K562 (cell line): ENCODE data around the gene IDS. TPM values are rescaled to one million over a fixed set of nuclear protein-coding genes. Genes with fewer than 3 reads are reported as not detected.
"Not testable (repeated sequence)": the region's sequence is repeated elsewhere in the genome, so short reads cannot be mapped to it uniquely, and the experiment has no call there.

ENCODE experiments used
- ATAC-seq: fragments of 200-7000 bp; cut with Tn5 transposase; 3 replicates; pipeline ENCODE4 v1.9.1; 2020; ENCODE audit warnings: moderate library complexity
- BruUV-seq: library from RNA; stranded (reverse); fragments of 400-500 nt; replicated peaks from 2 replicates; lab custom pipeline; 2021; lab: Mats Ljungman, UMichigan
- CTCF ChIA-PET: fragments of 300-600 bp; formaldehyde crosslinking; extraction: SDS; loops from one replicate; lab custom pipeline; 2021; ENCODE audit warnings: low intra/inter-chr PET ratio; lab: Yijun Ruan, JAX
- POLR2A ChIA-PET: fragments of 300-600, 350-650 bp; sonication (Branson Sonifier 250); formaldehyde crosslinking; extraction: SDS; loops from one replicate; lab custom pipeline; 2021; ENCODE audit warnings: antibody characterized with exemption, inconsistent platforms; lab: Yijun Ruan, JAX
- DNase-seq, 4 experiments: peaks; one replicate each; pipeline versions ENCODE4 v3.0.0 to v3.0.0-alpha.2; 2011 to 2018; ENCODE audit warnings: low spot score in 3 of 4, mixed read lengths in 3 of 4; ENCODE audit errors: extremely low read depth in 1 of 4
- FAIRE-seq: peaks from 2 replicates; lab custom pipeline; 2011; peaks lifted over from hg19 to GRCh38; lab: Jason Lieb, UNC
- H2AFZ ChIP-seq: 2 replicates; pipeline ENCODE4 v1.6.0; 2011; ENCODE audit warnings: low read depth, low read length, control low read depth, inconsistent platforms
- H3K27ac ChIP-seq: fragments of 200-600 bp; 3 replicates; pipeline ENCODE4 v1.8.0; 2011; ENCODE audit warnings: low read depth, mild to moderate bottlenecking, control low read depth, inconsistent platforms, low read length, moderate library complexity, mixed read lengths; ENCODE audit errors: extremely low read depth
- H3K27me3 ChIP-seq, 2 experiments: fragments of 300-600 bp in 1 of 2; 2 replicates in 1 of 2; 3 replicates in 1 of 2; pipeline versions ENCODE4 v1.6.0 to v1.8.0; 2011; ENCODE audit warnings: inconsistent platforms in 2 of 2, low read length in 2 of 2, mild to moderate bottlenecking in 1 of 2, mixed read lengths in 1 of 2, moderate library complexity in 1 of 2; ENCODE audit not compliant: control insufficient read depth in 2 of 2, insufficient read depth in 2 of 2
- H3K36me3 ChIP-seq: fragments of 300-600 bp; 3 replicates; pipeline ENCODE4 v1.8.0; 2011; ENCODE audit warnings: mild to moderate bottlenecking, low read length, inconsistent platforms; ENCODE audit not compliant: control insufficient read depth, insufficient read depth
- H3K4me1 ChIP-seq, 2 experiments: fragments of 200-600 bp in 1 of 2; replicated peaks in 1 of 2; 2 replicates in 1 of 2; 3 replicates in 1 of 2; pipeline versions ENCODE4 v1.5.1 to v1.8.0; 2011; ENCODE audit warnings: inconsistent platforms in 2 of 2, low read length in 2 of 2, mild to moderate bottlenecking in 1 of 2, mixed read lengths in 1 of 2, moderate library complexity in 1 of 2; ENCODE audit not compliant: control insufficient read depth in 2 of 2, insufficient read depth in 2 of 2
- H3K4me2 ChIP-seq: 2 replicates; pipeline ENCODE4 v1.6.1; 2011; ENCODE audit warnings: low read length, control low read depth, inconsistent platforms, mixed read lengths; ENCODE audit not compliant: insufficient read depth
- H3K4me3 ChIP-seq: fragments of 200-600 bp; sonication (generic), shearing (Covaris generic); 2 replicates; pipeline ENCODE4 v1.5.1; 2016; ENCODE audit warnings: control low read depth, inconsistent platforms
- H3K79me2 ChIP-seq: fragments of 200-600 bp; 3 replicates; pipeline ENCODE4 v1.8.0; 2011; ENCODE audit warnings: low read length, inconsistent platforms; ENCODE audit not compliant: control insufficient read depth, insufficient read depth
- H3K9ac ChIP-seq, 2 experiments: 2 replicates each; pipeline versions ENCODE4 v1.6.0 to v1.6.1; 2011; ENCODE audit warnings: low read depth in 2 of 2, low read length in 2 of 2, control low read depth in 1 of 2, inconsistent platforms in 1 of 2, mild to moderate bottlenecking in 1 of 2, mixed read lengths in 1 of 2; ENCODE audit not compliant: insufficient read depth in 1 of 2
- H3K9me1 ChIP-seq: one replicate; pipeline ENCODE4 v1.6.0; 2011; ENCODE audit warnings: inconsistent platforms, mild to moderate bottlenecking, low read length, moderate library complexity; ENCODE audit not compliant: control insufficient read depth, insufficient read depth
- H3K9me3 ChIP-seq: replicated peaks from 2 replicates; pipeline ENCODE4 v1.5.1; 2011; ENCODE audit warnings: low read depth, low read length, inconsistent platforms; ENCODE audit not compliant: control insufficient read depth, insufficient read depth
- H4K20me1 ChIP-seq: replicated peaks from 2 replicates; pipeline ENCODE4 v1.6.1; 2011; ENCODE audit warnings: low read length, inconsistent platforms, mixed read lengths; ENCODE audit not compliant: control insufficient read depth, insufficient read depth
- ARID1B ChIP-seq: fragments of 450-650 bp; IDR thresholded peaks from 2 replicates; pipeline ENCODE4 v1.6.1; 2016; ENCODE audit warnings: antibody characterized with exemption, mild to moderate bottlenecking, inconsistent platforms
- CBFA2T3 ChIP-seq: fragments of 450-650 bp; IDR thresholded peaks from 2 replicates; pipeline ENCODE4 v1.6.1; 2017
- CREM ChIP-seq: IDR thresholded peaks from 2 replicates; pipeline ENCODE4 v1.6.1; 2014; ENCODE audit warnings: antibody characterized with exemption, low read depth
- CTBP1 ChIP-seq: fragments of 450-650 bp; IDR thresholded peaks from 2 replicates; pipeline ENCODE4 v1.6.1; 2016; ENCODE audit warnings: borderline replicate concordance
- EGR1 ChIP-seq: fragments of 450-650 bp; conservative IDR thresholded peaks from 2 replicates; pipeline ENCODE4 v1.6.1; 2017; ENCODE audit warnings: mild to moderate bottlenecking
- ELF1 ChIP-seq: fragments of 200-800 bp; sonication (Bioruptor generic); IDR thresholded peaks from 2 replicates; pipeline ENCODE4 v1.6.1; 2016; ENCODE audit warnings: missing genetic modification characterization, missing compliant biosample characterization
- EP300 ChIP-seq: IDR thresholded peaks from 2 replicates; pipeline ENCODE4 v1.6.1; 2012; ENCODE audit warnings: low read length, improper control_type of control experiment
- FOXJ2 ChIP-seq: fragments of 200-800 bp; sonication (Bioruptor generic); IDR thresholded peaks from 2 replicates; pipeline ENCODE4 v1.6.1; 2016; ENCODE audit warnings: missing genetic modification characterization, missing compliant biosample characterization
- GABPA ChIP-seq: fragments of 200-800 bp; sonication (Bioruptor generic); conservative IDR thresholded peaks from 2 replicates; pipeline ENCODE4 v1.6.1; 2016; ENCODE audit warnings: low read depth, missing genetic modification characterization, missing compliant biosample characterization
- KDM1A ChIP-seq, 2 experiments: fragments of 450-650 bp; IDR thresholded peaks; 2 replicates each; pipeline ENCODE4 v1.6.1; 2016; ENCODE audit warnings: mild to moderate bottlenecking in 2 of 2
- MAFF ChIP-seq: IDR thresholded peaks from 2 replicates; pipeline ENCODE4 v1.6.1; 2012; ENCODE audit warnings: low read length, improper control_type of control experiment
- MAFK ChIP-seq: IDR thresholded peaks from 2 replicates; pipeline ENCODE4 v1.6.1; 2011; ENCODE audit warnings: low read length, improper control_type of control experiment
- NCOR1 ChIP-seq: fragments of 450-650 bp; IDR thresholded peaks from 2 replicates; pipeline ENCODE4 v1.6.1; 2016; ENCODE audit warnings: mild to moderate bottlenecking, moderate library complexity
- NFE2 ChIP-seq: IDR thresholded peaks from 2 replicates; pipeline ENCODE4 v1.6.1; 2014; ENCODE audit warnings: antibody characterized with exemption, low read depth
- NR2C2 ChIP-seq, 2 experiments: fragments of 200-800 bp in 1 of 2; sonication (Bioruptor generic) in 1 of 2; sonication (generic) in 1 of 2; formaldehyde crosslinking in 1 of 2; IDR thresholded peaks; 2 replicates each; pipeline versions ENCODE4 v1.6.1 to v1.8.0; 2016 to 2022; ENCODE audit warnings: mild to moderate bottlenecking in 1 of 2, missing compliant biosample characterization in 1 of 2, missing genetic modification characterization in 1 of 2, missing genetic modification reagents in 1 of 2
- POLR2G ChIP-seq: fragments of 200-400 bp; formaldehyde crosslinking; IDR thresholded peaks from 2 replicates; pipeline ENCODE4 v1.6.1; 2017; ENCODE audit warnings: low read depth, mild to moderate bottlenecking, antibody characterized with exemption, low read length, moderate library complexity
- RCOR1 ChIP-seq, 2 experiments: IDR thresholded peaks; 2 replicates each; pipeline ENCODE4 v1.6.1; 2012; ENCODE audit warnings: low read depth in 2 of 2, low read length in 2 of 2, borderline replicate concordance in 1 of 2, improper control_type of control experiment in 1 of 2
- RFX1 ChIP-seq: fragments of 450-650 bp; IDR thresholded peaks from 2 replicates; pipeline ENCODE4 v1.6.1; 2016; ENCODE audit warnings: mild to moderate bottlenecking, moderate library complexity
- RNF2 ChIP-seq: sonication (generic); IDR thresholded peaks from 2 replicates; pipeline ENCODE4 v1.6.1; 2016
- YY1 ChIP-seq, 3 experiments: IDR thresholded peaks; 2 replicates each; pipeline ENCODE4 v1.6.1; 2011; ENCODE audit warnings: low read length in 2 of 3, mild to moderate bottlenecking in 2 of 3, moderate library complexity in 2 of 3, borderline replicate concordance in 1 of 3, control low read depth in 1 of 3, low read depth in 1 of 3; ENCODE audit not compliant: insufficient read depth in 3 of 3, insufficient replicate concordance in 2 of 3, control insufficient read depth in 1 of 3, insufficient read length in 1 of 3; ENCODE audit errors: extremely low read depth in 1 of 3
- WGBS: fragments of 100-300 bp; shearing (Covaris generic); methylation state at CpG from one replicate; pipeline ENCODE4 v1.1.6; 2016; ENCODE audit warnings: low coverage, mixed read lengths; ENCODE audit not compliant: insufficient coverage; ENCODE audit errors: missing lambda C conversion rate; 5-methylcytosine and 5-hydroxymethylcytosine counted together
- in situ Hi-C: fragments of 300-500 bp; cut with MboI; formaldehyde crosslinking; loops from 4 replicates; pipeline ENCODE4 v1.15.0; 2018; ENCODE audit warnings: inconsistent platforms, mixed read lengths
- intact Hi-C: fragments of 100-400 bp; cut with micrococcal nuclease; formaldehyde crosslinking; loops from 2 replicates; pipeline ENCODE4 v1.14.2; 2022
- polyA plus RNA-seq, 8 experiments: library from polyadenylated mRNA; depleted of rRNA in 4 of 8; stranded (reverse) in 5 of 8; unstranded in 3 of 8; fragments of >200 nt; fragmentation: Nextera tagmentation in 2 of 8; fragmentation: Illumina TruSeq in 1 of 8; extraction: Ambion mirVana in 2 of 8; extraction: Trizol in 1 of 8; gene quantifications; 2 replicates each; pipeline versions ENCODE4 v1.2.1 to v1.2.3, GENCODE V29; 2011 to 2014; ENCODE audit warnings: inconsistent platforms in 1 of 8, missing spikeins in 1 of 8
- total RNA-seq, 7 experiments: library from RNA; depleted of rRNA in 6 of 7; stranded (reverse); fragments of >200 nt in 6 of 7; fragmentation: Illumina TruSeq in 2 of 7; extraction: Trizol in 2 of 7; gene quantifications; 2 replicates each; pipeline versions ENCODE4 v1.2.1 to v1.2.3, GENCODE V29; 2011 to 2021; ENCODE audit warnings: low replicate concordance in 1 of 7
- TF ChIP-seq, protein P1 (sequence below): sonication (generic); formaldehyde crosslinking; IDR thresholded peaks from 2 replicates; pipeline ENCODE4 v1.8.0; 2022; ENCODE audit warnings: missing genetic modification reagents, mild to moderate bottlenecking, moderate library complexity, borderline replicate concordance

Gene IDS
- total and polyA plus RNA-seq, 9 of the 15 experiments (the other 6 are each of a cell fraction or from before 2014, with no cell fraction given) = 2.0 to 18.6 (median 8.6) TPM

DNA sequence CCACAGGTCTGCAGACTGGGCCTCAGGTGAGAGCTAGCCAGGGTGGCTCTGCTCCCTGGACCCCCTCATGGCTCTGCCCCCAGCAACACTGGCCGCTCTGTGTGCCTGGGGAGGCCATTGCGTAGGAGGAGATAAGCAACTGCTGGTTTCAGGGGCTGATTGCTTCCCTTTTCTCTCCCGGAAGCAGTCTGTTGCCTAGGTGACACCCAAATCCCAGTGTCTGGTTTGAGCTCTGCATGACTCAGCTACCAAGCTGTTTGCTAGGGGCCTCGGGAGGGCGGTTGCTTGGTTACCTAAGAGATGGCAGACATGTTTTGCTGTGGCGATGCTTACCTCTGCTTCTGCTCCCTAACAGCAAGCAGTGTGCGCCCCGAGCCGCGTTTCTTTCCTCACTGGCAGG is 20.3 kb upstream of the IDS start:
- intact Hi-C loops, BruUV-seq, CTCF ChIA-PET: not testable (repeated sequence)

More for the DNA sequence above, 20.3 kb upstream of the IDS start:
- peaks cover 0 to 12% of the 10 kb centered on the region in 2 experiments; a peak in 3 of 5 replicates for H3K4me1 ChIP-seq
- H3K9ac ChIP-seq; H3K27me3 ChIP-seq; H3K79me2 ChIP-seq; H4K20me1 ChIP-seq; H3K9me1 ChIP-seq; H3K4me3 ChIP-seq; TF ChIP-seq NR2C2 (CRISPR knock-in tag; IDR thresholded peaks at IDR 0.05): not testable (repeated sequence)
- H2AFZ ChIP-seq = 0 out of 2 replicates have a peak overlapping the region, but pooled peaks have one; percentile 45
- DNase-seq = peak; percentile 28 to 74 (median 34)
- TF ChIP-seq CREM (0 out of 2 replicates have a peak, but pooled peaks have one; percentile 23), NR2C2 (tag; IDR thresholded peaks at IDR 0.05) (peak; percentile 67; the same call in 1 of the 2 replicates), MAFF (peak; percentile 10; the same call in 1 of the 2 replicates), CTBP1 (peak; percentile 16; the same call in 1 of the 2 replicates), KDM1A (IDR thresholded peaks at IDR 0.05) (0 out of 4 replicates have a peak, but pooled peaks of 1 of the 2 experiments have one; percentile 21), GABPA (tag) (peak; percentile 66), ARID1B (peak; percentile 36; the same call in 1 of the 2 replicates), EP300 (0 out of 2 replicates have a peak, but pooled peaks have one; percentile 14), RFX1 (peak; percentile 82), CBFA2T3 (0 out of 2 replicates have a peak, but pooled peaks have one; percentile 15), NCOR1 (peak; percentile 22; the same call in 1 of the 2 replicates), POLR2G (peak; percentile 37; the same call in 1 of the 2 replicates), FOXJ2 (peak; percentile 65; the same call in 1 of the 2 replicates), EGR1 (peak; percentile 71), NFE2 (peak; percentile 76), MAFK (peak; percentile 23; the same call in 1 of the 2 replicates), RNF2 (0 out of 2 replicates have a peak, but pooled peaks have one; percentile 32), RCOR1 (IDR thresholded peaks at IDR 0.05; ENCODE audit: borderline replicate concordance in 1 of 2, low read depth in 2 of 2, low read length in 2 of 2) (peak in 1 of 2 experiments; percentile 44; a peak in 1 of 4 replicates), ELF1 (tag) (0 out of 2 replicates have a peak, but pooled peaks have one; percentile 44), YY1 (IDR thresholded peaks at IDR 0.05; ENCODE audit: borderline replicate concordance in 1 of 3, control insufficient read depth in 1 of 3, extremely low read depth in 1 of 3, insufficient read depth in 3 of 3, insufficient read length in 1 of 3, insufficient replicate concordance in 2 of 3, low read depth in 1 of 3, low read length in 2 of 3) (peak in 1 of 3 experiments; percentile 22)
- TF ChIP-seq, protein P1, sequence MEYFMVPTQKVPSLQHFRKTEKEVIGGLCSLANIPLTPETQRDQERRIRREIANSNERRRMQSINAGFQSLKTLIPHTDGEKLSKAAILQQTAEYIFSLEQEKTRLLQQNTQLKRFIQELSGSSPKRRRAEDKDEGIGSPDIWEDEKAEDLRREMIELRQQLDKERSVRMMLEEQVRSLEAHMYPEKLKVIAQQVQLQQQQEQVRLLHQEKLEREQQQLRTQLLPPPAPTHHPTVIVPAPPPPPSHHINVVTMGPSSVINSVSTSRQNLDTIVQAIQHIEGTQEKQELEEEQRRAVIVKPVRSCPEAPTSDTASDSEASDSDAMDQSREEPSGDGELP (CRISPR knock-in tag) = peak; percentile 32; the same call in 1 of the 2 replicates
- TF ChIP-seq, all 486 proteins: peak for 21; not testable (repeated sequence) for 465
- POLR2A ChIA-PET, H3K36me3 ChIP-seq, H3K9me3 ChIP-seq, in situ Hi-C loops, H3K4me2 ChIP-seq, H3K27ac ChIP-seq: not testable (repeated sequence)
- peak; percentile 96 for ATAC-seq
- FAIRE-seq = peak; percentile 100
- 0% methylated on average over 2 of the region's 10 CpGs for WGBS
